ENCODE results near the gene KCTD17.

KCTD17 gene

GRCh38 chr22:37044634-37045625 lies 6.6 kb upstream of the KCTD17 start:
- DNase-seq, result no peak

DNA sequence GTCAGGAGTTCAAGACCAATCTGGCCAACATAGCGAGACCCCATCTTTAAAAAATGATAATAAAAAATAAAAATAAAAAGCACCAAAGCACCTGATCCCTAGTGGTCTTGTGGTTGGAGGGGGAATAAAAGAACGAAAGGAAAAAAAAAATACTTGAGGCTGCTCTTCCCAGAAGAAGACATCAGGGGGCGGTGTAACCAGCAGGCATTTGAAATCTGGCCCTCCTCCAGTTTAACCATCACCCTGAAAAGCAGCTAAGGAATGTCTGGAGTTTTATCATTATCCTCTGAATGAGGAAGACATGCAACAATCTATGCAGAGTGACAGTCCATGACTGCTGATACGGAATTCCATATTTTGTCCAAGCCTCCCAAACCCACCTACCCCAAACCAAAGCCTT lies 5.6 kb upstream of the KCTD17 start:
- DNase-seq, result no peak

GRCh38 chr22:37046589-37046988 lies 5.0 kb upstream of the KCTD17 start:
- no peak for DNase-seq

GRCh38 chr22:37047006-37047405 lies 4.5 kb upstream of the KCTD17 start:
- no peak for DNase-seq

- no peak for DNase-seq
Measured at GRCh38 chr22:37048133-37048532, 3.4 kb upstream of the KCTD17 start.

DNA sequence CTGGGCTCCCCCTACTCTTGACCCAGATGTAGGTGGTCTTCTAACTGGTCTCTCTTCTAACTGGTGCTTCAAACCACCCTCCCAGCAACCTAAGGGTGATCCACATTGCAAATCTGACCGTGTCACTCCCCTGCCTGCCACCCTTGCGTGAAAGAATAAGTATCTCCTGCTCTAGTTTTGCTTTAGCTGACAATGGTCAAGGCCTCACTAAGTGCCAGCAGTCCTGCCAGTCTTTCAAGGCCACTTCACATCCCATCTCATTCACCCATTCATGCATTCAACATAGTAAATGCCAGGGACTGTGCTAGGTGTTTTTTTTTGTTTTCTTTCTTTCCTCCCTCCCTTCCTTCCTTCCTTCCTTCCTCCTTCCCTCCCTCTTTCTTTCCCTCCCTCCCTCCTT lies 2.3 kb upstream of the KCTD17 start:
- no peak for DNase-seq

DNA sequence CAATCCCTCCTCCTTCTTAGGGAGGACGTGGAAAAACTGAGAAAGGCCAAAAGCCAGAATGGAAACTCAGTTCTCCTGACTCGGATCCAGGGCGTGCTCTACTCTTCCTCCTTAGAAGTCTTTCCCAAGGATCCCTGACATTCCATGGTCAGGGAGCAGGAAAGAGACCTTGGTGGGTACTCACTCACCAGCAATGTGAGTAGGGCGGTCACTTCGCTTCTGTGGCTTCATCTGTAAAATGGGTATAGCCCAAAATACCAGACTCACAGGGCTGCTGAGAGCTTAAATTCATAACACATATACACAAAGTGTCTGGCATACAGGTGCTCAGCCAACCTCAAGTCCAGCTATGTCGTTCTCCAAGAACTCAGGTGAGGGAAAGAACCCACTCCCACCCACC lies 629 bp upstream of the KCTD17 start:
- DNase-seq, result no peak

- DNase-seq, result no peak
Measured at GRCh38 chr22:37052386-37053309, 1.1 kb downstream of the KCTD17 start.

DNA sequence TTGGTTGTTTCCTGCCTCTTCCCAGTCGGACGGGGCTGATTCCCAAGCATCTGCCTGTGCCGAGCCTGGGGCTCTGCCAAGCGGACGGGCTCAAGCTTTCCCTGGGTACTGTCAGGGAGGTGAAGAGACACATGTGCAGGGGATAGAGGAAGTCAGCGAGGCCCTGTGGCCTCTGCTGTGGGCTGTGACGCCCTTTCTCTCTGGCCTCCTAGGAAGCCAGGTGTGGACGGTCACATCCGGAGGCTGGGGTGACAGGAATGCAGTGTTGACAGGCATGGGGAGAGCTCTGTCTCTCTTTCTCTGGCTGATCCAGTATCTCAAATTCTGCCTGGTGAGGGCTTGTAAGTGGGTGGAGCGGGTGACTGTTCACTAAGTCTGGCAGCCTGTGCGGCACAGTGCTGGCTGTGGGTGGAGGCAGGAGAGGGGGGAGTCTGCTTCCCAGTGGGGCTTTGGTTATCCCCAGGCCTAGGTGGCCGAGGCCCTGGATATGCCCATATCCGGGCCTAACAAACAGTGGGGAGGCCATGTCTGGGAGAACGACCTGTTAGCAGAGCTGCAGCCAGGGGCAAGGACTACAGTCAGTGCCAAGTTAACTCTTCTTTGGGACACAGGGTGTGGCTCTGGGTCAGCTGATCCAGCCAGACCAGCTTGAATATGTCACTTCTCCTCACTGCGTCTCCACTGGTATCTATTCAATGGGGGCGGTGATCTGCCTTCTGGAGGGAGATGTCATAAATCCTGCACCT lies 1.9 kb downstream of the KCTD17 start:
- no peak for DNase-seq

GRCh38 chr22:37054056-37054395 lies 2.5 kb downstream of the KCTD17 start:
- DNase-seq, result no peak

DNA sequence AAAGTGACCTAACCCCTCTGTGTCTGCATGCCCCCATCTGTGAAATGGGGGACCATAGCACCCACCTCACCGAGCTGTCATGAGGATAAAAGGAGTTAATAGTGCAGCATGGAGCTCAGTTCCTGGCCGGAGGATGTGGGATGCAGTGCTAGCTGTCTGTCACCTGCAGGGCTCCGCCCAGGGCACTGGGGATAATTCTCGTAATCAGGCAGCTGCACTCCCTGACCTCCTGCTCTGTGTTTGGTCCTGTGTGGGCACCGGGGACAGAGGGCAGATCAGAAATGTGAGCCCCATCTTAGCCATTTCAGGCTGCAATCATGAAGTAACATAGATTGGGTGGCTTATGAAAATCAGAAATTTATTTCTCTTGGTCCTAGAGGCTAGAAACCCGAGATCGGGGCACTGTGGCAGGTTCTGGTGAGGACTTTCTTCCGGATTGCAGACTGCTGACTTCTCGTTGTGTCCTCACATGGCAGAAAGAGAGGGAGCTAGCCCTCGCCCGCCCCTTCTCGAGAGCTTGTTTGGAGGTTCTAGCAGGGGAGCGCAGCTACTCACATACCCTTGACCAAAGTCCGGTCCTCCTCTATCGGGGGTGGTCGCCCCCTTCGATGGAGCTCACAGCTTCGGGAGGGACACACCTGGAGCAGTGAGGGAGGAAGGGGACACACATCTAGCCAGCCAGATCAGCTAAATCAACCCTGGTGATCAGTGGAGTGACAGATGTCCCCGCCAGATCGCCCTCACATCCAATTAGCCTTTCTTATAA lies 3.2 kb downstream of the KCTD17 start:
- DNase-seq, result no peak

DNA sequence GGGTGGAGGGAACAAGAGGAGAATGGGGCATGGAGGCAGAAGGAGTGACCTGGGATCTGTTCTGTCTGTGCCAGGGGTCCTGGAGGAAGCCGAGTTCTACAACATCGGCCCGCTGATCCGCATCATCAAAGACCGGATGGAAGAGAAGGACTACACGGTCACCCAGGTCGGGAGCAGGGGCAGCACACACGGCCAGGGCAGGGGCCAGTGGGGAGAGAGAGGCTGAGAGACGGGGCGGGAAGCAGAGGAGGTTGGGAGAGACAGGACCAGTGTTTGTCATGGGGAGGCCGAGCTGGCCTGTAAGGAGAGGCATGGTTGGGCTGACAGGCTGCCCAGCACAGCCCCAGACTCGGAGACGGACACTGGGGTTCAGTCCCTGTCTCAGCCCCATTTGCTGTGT lies 4.7 kb downstream of the KCTD17 start:
- DNase-seq, result no peak

DNA sequence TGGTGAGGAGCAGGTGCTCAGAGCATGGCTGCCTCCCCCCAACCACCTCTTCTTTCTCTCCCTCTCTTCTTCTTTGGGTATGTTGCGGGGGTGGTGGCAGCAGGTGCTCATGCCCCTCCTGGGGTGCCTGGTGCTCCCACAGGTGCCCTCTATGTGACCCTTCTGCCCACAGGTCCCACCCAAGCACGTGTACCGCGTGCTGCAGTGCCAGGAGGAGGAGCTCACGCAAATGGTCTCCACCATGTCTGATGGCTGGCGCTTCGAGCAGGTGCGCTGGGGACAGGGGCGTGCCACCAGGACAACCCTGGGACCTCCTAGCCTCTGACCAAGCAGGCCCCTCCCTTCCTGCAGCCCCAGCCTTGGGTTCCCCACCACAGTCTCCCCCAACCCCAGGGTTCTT lies 5.7 kb downstream of the KCTD17 start:
- DNase-seq, result no peak

DNA sequence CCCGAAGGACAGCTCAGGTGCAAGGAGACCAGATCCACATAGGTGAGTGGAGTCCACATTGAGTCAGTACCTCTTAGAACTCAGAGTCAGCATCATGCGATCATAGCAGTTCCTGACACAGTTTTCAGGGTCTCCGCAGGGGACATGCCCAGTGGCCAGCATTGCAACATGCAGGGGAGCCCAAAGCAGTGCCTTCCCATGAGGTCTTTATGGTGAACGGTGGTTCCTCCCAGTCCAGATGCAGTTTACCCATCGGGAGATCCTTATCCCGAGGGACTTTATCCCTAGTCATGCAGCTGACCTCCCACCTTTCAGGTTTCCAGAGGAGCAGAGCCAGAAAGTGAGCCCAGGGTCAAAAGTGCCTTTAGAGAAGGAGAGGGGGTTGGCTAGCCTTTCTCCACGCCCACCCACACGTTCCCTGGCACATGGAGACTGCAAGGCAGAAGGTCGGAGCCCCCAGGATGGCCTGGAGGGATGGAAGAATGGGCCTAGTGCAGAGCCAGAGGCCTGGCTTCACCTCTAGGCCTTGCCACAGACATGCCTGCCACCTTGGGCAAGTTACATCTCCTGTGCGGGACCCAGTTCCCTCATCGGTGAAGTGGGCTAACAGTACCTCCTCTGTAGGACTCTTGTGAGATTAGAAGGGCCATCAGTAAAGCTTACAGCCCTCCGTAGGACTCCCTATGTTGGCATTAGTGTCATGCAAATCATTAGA lies 6.4 kb downstream of the KCTD17 start:
- no peak for DNase-seq

DNA sequence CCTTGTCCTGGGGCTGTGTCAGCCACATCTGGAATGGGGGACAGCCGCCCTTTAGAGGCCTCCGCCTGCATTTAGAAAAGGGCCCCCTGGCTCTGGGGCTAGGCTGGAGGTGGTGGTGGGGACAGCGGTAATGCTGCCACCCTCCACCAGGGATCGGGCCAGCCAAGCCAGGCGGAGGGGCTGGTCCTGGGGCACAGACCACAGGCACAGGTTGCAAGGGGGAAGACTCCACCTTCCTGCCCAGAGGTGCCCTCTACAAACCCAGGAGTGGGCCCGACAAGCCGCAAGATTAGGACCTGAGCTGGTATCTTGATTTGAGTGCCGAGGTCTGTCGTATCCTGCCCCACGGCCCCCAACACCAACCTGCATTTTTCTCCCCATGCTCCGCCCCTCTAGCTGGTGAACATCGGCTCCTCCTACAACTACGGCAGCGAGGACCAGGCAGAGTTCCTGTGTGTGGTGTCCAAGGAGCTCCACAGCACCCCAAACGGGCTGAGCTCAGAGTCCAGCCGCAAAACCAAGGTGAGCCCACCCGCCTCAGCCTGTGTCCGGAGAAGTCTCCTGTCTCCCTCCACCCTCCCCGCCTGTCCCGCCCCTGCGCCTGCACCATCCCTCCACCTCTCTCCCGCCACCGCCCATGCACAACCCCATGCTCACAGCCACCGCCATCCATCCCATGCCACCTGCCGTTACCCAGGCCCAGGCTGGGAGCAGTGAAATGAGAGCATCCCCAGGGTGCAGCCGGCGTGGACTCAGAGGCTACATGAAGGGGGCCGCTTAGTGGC lies 7.6 kb downstream of the KCTD17 start:
- no peak for DNase-seq

DNA sequence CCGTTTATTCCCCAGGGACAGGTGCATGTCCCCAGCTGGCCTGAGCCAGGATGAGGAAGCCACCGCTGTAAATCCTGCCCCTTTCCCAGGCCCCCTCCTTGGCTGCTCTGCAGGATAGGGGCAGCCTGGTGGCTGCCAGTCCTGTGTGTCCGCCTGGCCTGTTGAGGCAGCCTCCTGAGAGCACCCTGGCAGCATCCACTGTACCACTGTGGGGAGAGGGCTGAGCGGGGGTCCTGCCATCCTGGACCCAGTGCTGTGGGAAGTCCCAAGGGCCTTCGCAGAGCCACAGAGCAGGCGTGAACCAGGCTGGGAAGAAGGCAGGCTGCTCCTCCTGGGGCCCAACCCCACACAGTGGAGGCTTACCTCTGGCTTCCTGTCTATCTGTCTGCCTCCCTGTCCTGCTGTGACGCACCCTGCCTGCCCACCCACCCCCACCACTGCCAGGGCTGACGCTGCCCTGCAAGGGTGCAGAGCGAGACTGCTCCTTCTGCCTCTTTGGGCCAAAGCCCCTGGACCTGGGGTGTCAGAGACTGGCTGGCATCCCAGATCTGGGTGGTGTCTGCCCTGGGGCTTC lies 8.4 kb downstream of the KCTD17 start:
- no peak for DNase-seq

DNA sequence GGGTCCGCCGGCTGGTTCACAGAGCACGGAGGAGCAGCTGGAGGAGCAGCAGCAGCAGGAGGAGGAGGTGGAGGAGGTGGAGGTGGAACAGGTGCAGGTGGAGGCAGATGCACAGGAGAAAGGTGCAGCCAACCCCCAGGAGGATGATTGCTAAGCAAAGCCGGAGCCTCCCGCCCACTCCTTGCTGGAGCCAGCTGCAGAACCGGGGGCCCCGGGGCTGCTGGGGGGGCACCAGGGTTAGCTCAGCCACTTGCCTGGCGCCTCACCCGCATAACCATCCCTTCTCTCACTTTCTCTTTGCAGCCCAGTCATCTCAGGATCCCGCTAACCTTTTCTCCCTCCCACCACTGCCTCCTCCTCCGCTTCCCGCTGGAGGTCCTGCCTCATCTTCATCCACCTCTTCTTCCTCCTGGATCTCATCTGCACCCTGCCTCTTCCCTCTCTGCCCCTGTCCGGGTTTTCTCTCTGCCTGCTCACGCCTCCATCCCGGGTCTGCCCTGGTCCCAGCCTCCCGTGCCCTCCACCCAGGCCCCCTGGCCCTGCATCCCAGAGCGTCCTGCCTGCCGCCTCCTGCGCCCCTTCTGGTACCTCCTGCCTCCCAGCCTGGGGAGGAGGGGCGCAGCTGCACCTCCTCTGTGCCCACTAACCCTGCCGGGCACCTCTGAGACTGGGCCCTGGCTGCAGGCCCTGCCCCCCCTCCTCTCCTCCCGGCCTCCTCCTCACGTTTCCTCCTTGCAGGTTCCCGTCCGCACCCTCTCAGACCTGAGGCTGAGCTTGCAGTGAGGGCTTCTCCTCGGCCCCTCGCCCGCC lies 9.5 kb downstream of the KCTD17 start:
- DNase-seq, result no peak

GRCh38 chr22:37061611-37062375 lies 10.3 kb downstream of the KCTD17 start:
- no peak for DNase-seq

GRCh38 chr22:37062376-37062675 lies 10.8 kb downstream of the KCTD17 start:
- DNase-seq, result no peak

Measured in CD4-positive, alpha-beta T cell treated with Interleukin-15 for 1 hour (primary cell).